HTR-8/SVneo (cell line): Measurements from ENCODE around the gene TBC1D19.

Experiments
- DNase-seq: peaks from one replicate; pipeline ENCODE4 v3.0.0; 2011; ENCODE audit warnings: low spot score, mixed read lengths; ENCODE audit not compliant: insufficient read length
- FAIRE-seq: peaks from 2 replicates; lab custom pipeline; 2011; peaks lifted over from hg19 to GRCh38; lab: Jason Lieb, UNC

TBC1D19 gene

GRCh38 chr4:26803211-26803861, 219.5 kb downstream of the TBC1D19 start:
- DNase-seq (no peak), FAIRE-seq (no peak)

GRCh38 chr4:26804451-26804850, 220.6 kb downstream of the TBC1D19 start:
- no peak for FAIRE-seq
- DNase-seq = no peak

DNA sequence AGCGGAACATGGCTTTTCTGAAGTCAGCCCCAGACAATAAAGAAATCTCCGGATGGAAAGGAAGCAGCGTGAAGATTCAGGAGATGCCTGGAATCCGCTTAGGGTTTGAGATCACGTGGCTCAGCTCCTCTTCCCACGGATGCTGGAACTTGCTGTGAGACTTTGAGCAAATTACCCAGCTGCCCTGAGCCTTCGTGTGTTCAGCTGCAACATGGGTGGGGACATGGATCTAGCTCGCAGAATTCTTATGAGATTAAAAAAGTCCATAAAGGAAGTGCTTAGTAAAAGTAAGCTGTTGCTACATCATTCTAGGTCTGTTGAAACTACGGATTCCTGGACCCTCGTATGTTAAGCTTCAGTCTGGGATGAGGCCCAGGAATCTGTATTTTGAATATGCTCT, 221.0 kb downstream of the TBC1D19 start:
- DNase-seq = no peak
- FAIRE-seq = no peak
